Colonic mucosa (tissue), 4 donors: ENCODE measurements around the gene TSGA10IP. TPM values are rescaled to one million over a fixed set of nuclear protein-coding genes. Genes with fewer than 3 reads are reported as not detected.

Experiments
- DNase-seq: peaks from one replicate; pipeline ENCODE4 v3.0.0-alpha.2; 2020
- H3K27ac ChIP-seq: fragments of 200-600 bp; one replicate; pipeline ENCODE4 v1.8.0; 2021
- H3K27me3 ChIP-seq: fragments of 200-600 bp; one replicate; pipeline ENCODE4 v1.8.0; 2021
- H3K36me3 ChIP-seq: fragments of 200-600 bp; one replicate; pipeline ENCODE4 v1.8.0; 2021
- H3K4me1 ChIP-seq: fragments of 200-600 bp; one replicate; pipeline ENCODE4 v1.8.0; 2021; ENCODE audit warnings: mild to moderate bottlenecking
- H3K4me3 ChIP-seq: fragments of 200-600 bp; one replicate; pipeline ENCODE4 v1.8.0; 2021
- H3K9ac ChIP-seq, 2 donors: one replicate each; pipeline ENCODE4 v1.7.0; 2013; ENCODE audit warnings: control low read depth in 2 of 2, low read depth in 2 of 2, low read length in 2 of 2
- H3K9me3 ChIP-seq: fragments of 200-600 bp; one replicate; pipeline ENCODE4 v1.8.0; 2021
- intact Hi-C: fragments of 100-400 bp; cut with DNase I; formaldehyde crosslinking; loops from one replicate; pipeline ENCODE4 v1.14.1; 2022
- total RNA-seq, 2 donors: library from RNA; stranded (reverse); fragmentation: NEBNext Ultra II Directional in 1 of 2; extraction: Animal tissue kit (Norgen Biotek cat#: 25700) in 1 of 2; gene quantifications; one replicate each; pipeline ENCODE4 v1.2.1, GENCODE V29; 2021
- TF ChIP-seq, protein P1 (sequence below): fragments of 200-600 bp; IDR thresholded peaks from one replicate; pipeline ENCODE4 v1.8.0; 2022; ENCODE audit warnings: antibody characterized with exemption, mild to moderate bottlenecking
- donor health status: healthy.
- donor health status: DM: no; HTN: no; CAD: no.
- donor health status: DM: no; HTN: no; CAD: no.

The TSGA10IP gene
- total RNA-seq, 2 donors from 2014 or later = not detected

DNA sequence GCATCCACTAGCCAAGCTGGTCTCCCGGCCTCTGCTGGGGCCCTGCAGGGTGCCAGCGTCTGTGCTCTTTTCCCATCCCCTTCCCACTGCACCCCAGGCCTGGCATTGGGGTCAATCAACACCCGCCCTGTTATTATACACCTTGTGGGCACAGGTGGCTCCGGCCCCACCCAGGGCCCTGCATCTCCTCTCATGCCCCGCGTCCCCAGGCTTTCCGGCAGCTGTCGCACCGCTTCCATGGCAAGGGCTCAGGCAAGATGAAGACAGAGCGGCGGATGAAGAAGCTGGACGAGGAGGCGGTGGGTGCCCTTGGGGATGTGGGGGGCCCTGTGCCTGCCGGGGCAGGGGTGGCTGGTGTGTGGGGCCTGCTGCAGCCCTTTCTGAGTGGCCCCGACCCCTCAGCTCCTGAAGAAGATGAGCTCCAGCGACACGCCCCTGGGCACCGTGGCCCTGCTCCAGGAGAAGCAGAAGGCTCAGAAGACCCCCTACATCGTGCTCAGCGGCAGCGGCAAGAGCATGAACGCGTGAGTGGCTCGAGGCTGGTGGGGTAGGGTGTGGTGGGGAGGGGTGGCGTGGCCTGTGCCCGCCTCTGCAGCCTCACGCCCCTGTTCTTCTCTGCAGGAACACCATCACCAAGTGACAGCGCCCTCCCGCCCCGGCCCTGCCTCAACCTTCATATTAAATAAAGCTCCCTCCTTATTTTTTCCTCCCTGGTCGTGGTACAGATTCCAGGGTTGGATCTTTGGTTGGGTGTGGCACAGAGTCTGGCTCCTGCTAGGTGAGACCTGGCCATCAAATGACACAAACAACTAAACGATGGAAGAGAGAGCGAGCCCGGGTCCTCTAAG, 33.3 kb downstream of the TSGA10IP start:
- H3K36me3 ChIP-seq = peaks cover 13% of the 10 kb centered on the region
- no peak overlapping the region for H3K4me3 ChIP-seq
- no peak overlapping the region for H3K9ac ChIP-seq
- no peaks in the 10 kb centered on the region for H3K4me1 ChIP-seq
- intact Hi-C loops = no loop called here
- DNase-seq = no peak
- TF ChIP-seq, protein P1, sequence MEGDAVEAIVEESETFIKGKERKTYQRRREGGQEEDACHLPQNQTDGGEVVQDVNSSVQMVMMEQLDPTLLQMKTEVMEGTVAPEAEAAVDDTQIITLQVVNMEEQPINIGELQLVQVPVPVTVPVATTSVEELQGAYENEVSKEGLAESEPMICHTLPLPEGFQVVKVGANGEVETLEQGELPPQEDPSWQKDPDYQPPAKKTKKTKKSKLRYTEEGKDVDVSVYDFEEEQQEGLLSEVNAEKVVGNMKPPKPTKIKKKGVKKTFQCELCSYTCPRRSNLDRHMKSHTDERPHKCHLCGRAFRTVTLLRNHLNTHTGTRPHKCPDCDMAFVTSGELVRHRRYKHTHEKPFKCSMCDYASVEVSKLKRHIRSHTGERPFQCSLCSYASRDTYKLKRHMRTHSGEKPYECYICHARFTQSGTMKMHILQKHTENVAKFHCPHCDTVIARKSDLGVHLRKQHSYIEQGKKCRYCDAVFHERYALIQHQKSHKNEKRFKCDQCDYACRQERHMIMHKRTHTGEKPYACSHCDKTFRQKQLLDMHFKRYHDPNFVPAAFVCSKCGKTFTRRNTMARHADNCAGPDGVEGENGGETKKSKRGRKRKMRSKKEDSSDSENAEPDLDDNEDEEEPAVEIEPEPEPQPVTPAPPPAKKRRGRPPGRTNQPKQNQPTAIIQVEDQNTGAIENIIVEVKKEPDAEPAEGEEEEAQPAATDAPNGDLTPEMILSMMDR = no peak
- H3K27me3 ChIP-seq = no peaks in the 10 kb centered on the region
- H3K9me3 ChIP-seq = no peaks in the 10 kb centered on the region
- no peak overlapping the region for H3K27ac ChIP-seq

DNA sequence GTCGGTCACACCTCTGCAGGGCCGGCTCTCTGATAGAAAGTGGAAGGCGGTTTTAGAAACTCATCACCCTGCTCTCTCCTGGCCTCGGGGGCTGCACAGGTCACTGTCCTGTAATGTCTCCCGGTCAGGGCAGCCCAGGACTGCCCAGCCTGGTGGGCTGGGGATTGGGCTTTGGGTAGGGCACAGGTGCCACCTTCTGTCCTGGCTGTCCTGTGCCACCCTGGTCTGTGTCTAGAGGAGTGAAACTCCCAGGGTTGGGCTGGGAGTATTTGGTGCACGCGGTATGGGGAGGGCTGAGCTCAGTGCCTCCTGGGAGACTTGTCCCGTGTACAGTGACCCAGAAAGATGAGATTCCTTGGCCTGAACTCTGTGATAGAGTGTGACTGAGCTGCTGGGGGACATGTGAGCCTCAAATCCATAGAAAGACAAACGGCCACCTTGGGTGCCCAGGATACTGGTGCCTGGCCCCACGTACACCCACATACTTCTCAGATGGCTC, 34.0 kb downstream of the TSGA10IP start:
- TF ChIP-seq, protein P1 = no peak
- Histone ChIP-seq H3K9ac (no peak overlapping the region), H3K4me1 (no peaks in the 10 kb centered on the region), H3K9me3 (no peaks in the 10 kb centered on the region), H3K27me3 (no peaks in the 10 kb centered on the region), H3K27ac (no peak overlapping the region), H3K36me3 (peaks cover 13% of the 10 kb centered on the region), H3K4me3 (no peak overlapping the region)
- intact Hi-C loops = no loop called here
- no peak for DNase-seq

DNA sequence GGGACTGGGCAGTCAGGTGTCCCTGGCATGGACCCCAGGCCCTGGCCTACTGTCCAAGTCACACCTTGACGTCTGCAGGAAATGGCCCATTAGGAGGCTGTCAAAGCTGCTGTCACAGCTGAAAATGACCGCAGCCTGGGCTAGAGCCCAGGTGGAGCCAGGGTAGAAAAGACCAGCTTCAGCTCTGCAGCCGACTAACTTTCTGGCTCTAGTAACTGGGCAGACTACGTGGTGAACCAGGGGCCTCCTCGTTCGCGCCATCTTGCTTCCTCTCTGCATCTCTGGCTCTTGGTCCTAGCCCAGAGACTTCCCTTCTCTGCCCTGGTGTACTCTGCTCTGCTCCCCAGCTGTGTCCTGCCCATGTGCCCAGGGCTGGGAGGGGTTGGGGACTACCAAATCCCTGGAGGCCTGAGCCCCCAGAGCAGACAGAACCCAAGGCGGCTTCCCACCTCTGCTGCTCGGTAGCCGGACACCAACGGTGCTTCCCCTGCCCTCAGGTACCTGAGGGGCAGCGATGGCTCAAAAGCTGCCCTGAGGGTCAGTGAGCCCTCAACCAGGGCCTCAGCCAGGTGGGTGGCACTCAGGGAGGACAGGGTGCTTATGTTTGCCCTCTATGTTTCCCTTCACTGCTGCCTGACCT, 35.9 kb downstream of the TSGA10IP start:
- Histone ChIP-seq H3K9me3 (no peaks in the 10 kb centered on the region), H3K27ac (no peak overlapping the region), H3K4me1 (no peaks in the 10 kb centered on the region), H3K27me3 (no peaks in the 10 kb centered on the region), H3K9ac (no peak overlapping the region), H3K36me3 (peaks cover 13% of the 10 kb centered on the region), H3K4me3 (no peak overlapping the region)
- no peak for DNase-seq
- TF ChIP-seq, protein P1 = no peak
- intact Hi-C loops = no loop called here

DNA sequence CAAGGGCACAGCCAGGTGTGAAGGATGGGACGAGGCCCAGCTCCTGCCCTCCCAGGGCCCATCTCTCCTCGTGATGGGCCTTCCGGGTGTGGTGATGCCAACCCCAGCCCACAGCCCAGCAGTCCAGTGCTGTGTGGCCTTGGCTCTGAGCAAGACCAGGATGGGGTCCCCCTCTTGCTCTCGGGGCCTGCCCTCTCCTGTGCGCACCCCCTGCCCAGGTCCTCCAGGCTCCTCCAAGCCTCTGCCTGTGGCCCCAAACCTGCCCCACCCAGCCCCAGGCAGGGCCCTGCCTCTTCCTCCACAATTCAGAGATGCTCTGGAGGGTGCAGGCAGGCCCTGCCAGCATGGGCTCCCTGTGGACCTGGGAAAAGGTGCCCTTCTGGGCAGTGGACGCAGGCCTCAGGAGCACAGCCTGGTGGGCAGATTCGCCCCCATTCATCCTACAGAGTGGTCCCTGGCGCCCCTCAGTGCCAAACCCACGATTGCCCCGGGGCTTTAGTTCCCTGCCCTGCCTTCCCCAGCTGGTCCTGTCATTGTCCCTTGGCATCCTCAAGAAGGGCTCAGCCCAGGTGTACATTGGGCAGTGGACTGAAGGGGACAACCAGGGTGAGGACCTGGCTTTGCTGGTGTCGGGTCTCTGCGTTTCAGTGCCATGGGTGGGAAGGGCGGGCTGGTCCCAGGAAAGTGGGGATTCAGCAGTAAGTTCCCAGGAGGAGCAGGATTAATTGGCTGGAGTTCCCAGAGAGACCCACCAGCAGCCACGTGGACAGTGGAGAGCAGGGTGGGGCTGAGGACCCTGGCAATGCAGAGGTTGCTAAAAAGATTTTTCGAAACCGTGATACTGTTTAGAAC, 36.9 kb downstream of the TSGA10IP start:
- Histone ChIP-seq H3K36me3 (peaks cover 13% of the 10 kb centered on the region), H3K9ac (no peak overlapping the region), H3K9me3 (no peaks in the 10 kb centered on the region), H3K4me1 (no peaks in the 10 kb centered on the region), H3K27ac (no peak overlapping the region), H3K4me3 (no peak overlapping the region), H3K27me3 (no peaks in the 10 kb centered on the region)
- DNase-seq = no peak
- TF ChIP-seq, protein P1 = no peak
- intact Hi-C loops = no loop called here
